Esophagus muscularis mucosa (tissue), 3 donors: ENCODE data around the gene CRHR2.

Source experiments
- CTCF ChIP-seq, 3 experiments: fragments of 200-600 bp in 2 of 3; fragments of 450-650 bp in 1 of 3; sonication (generic) in 2 of 3; IDR thresholded peaks; one replicate each; pipeline ENCODE4 v1.5.1; 2017 to 2019; ENCODE audit warnings: antibody characterized with exemption in 3 of 3, mild to moderate bottlenecking in 2 of 3, moderate library complexity in 1 of 3
- POLR2A ChIP-seq: fragments of 450-650 bp; IDR thresholded peaks from one replicate; pipeline ENCODE4 v1.6.1; 2017; ENCODE audit warnings: antibody characterized with exemption, moderate library complexity, mild to moderate bottlenecking, low read depth
- POLR2AphosphoS5 ChIP-seq, 2 donors: sonication (generic); formaldehyde crosslinking; IDR thresholded peaks; one replicate each; pipeline ENCODE4 v1.6.1; 2017; ENCODE audit warnings: antibody characterized with exemption in 2 of 2

GRCh38 chr7:30633223-30633622 is 49.0 kb downstream of the CRHR2 start:
- TF ChIP-seq CTCF (IDR thresholded peaks at IDR 0.05) (no peak), POLR2A (no peak), POLR2AphosphoS5 (IDR thresholded peaks at IDR 0.05) (no peak)
